Activated CD4-positive, CD25-positive, alpha-beta regulatory T cell treated with anti-CD3 and anti-CD28 coated beads, Interleukin-2, amount 50 U/mL, for 24 hours (primary cell): Measurements from ENCODE around the gene ELP4.
"Not testable (repeated sequence)": the region's sequence is repeated elsewhere in the genome, so short reads cannot be mapped to it uniquely, and the experiment has no call there.

ENCODE experiments used
- ATAC-seq, 2 donors: fragments of 150-1000 bp; cut with Tn5 transposase; one replicate each; pipeline ENCODE4 v1.10.0; 2021; ENCODE audit warnings: mild to moderate bottlenecking in 1 of 2, moderate library complexity in 1 of 2

The ELP4 gene

DNA sequence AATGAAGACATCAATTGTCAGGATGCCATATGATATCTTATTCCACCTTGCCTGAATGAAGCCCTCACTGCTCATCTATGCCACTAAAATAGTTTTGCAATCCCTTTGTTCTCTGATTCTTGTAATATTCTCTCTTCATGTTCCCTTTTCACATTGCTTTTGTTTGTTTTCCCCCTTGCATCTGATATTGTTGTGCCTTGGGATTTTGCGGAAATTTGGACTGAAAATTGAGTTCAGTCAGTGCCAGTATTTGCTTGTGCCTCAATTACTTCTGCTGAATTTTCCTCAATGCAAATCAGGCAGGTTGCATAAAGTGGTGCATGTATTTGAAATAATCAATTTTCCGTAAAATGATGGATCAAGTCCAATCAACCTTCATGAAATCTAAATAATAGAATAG lies 203.3 kb downstream of the ELP4 start:
- ATAC-seq, result no peak

DNA sequence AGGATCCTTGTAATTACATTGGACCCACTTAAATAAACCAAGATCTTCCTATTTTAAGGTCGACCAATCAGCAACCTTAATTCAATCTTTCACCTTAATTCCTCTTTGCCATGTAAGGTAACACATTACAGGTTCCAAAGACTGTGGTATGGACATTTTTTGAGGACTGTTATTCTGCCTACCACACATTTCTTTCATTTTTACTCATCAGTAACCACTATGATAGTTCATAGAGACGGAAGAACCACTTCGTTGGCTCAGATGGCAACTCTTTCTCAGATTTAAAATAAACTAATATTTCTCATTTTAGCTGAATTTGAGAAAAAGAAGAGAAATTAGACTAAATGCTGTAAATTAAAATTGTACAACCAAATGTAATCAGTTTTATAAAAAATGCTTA lies 205.3 kb downstream of the ELP4 start:
- ATAC-seq, result no peak

DNA sequence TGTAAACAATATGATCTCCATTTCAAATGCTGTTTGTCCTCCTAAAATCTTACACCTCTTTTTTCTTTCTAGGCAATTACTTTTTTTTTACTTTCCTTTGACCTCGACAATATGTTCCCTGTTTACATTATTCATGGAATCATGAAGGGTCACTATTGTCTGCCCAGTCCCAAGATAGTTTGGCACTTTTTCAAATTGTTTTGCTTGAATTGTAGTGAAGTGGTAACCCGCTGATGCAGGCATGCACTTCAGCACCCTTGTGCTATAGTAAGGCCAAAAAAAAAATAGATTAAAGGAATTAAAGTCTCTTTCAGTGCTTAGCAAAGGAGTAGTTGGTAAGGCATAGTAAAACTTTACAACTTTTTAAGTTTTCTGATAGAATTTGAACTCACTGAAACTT lies 210.7 kb downstream of the ELP4 start:
- no peak for ATAC-seq

DNA sequence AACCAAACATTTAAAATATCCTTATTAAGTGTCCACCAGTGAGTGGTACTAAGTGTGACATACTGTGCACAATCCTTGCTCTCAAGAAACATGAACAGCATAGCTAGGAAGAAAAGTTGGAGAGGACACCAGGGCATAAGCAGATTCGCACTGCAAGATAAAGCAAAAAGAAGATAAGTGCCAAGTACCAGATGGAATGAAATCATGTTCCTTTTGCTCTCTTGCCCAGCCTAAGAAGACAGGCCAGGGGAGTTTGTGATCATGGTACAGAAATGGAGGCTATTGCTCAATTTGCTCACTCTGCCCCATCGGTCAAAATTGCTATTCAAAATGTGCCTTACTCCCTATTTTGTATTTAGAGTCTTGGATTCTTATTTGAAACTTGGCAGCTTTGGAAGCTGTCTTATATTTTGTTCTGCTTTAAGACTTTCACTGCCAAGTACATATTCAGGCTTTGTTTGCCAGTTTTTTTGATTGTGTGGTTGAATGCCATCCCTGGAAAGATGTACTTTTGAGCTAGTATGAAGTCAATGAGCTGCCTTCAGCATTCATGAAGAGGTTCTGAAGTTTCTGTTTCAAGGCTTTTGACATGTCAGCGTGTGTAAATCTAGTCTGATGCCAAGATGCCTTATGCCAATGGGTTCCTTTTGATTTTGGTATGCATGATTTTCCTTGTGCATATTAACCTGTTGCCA lies 211.3 kb downstream of the ELP4 start:
- ATAC-seq, result no peak

DNA sequence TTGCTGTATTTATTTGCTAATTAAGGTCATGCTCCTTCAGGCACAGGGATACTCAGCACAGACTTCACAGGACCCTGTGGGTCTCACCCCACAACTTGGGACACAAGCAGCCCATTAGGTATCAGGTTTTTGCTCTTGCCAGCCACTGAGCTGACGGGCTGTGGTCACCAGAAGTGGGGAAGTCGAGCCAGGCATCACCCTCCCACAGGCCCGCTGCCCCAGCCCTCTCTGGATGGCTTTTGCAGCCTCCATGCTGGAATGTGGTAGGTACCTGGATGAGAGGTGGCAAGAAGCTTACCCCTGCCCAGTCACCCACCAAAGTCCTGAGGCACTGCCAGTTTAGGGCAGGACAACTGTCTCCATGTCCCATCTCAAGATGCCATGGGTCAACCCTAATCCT lies 213.2 kb downstream of the ELP4 start:
- ATAC-seq, result no peak

DNA sequence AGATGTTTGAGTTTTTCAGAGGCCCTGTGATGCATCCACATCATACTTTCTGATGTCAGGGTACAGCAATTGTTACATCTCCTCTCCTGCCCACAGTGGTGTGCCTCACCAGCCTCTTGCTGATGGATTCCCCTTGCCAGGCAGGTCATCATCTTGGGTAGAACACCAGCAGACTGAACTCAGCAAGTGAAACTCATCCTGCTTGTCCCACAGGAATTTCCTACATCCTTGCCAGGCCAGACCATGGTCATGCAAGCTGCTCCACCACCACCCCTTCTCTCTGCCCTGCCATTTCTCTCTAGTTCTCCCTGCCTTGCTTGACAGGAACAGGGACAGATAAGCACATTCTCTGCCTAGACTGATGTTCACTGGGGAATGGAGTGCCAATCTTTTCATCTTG lies 215.6 kb downstream of the ELP4 start:
- no peak for ATAC-seq

DNA sequence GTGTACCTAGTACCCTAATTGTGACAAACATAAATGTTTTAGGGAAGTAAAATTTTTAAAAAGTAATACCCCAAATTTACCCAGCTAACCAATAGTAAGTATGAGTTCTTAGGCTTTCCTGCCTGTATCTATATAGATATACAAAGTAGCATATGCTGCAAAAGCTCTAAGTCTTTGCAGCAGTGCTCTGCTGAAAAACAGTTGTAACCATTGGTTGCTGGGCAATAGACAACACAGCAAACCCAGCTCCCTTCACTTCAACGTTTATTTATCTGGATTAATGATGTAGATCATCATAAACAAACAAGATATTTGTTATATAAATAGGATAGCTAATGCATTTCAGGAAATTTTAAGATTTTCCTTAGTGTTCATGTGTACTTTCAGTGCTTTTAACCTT lies 218.9 kb downstream of the ELP4 start:
- ATAC-seq, result no peak

DNA sequence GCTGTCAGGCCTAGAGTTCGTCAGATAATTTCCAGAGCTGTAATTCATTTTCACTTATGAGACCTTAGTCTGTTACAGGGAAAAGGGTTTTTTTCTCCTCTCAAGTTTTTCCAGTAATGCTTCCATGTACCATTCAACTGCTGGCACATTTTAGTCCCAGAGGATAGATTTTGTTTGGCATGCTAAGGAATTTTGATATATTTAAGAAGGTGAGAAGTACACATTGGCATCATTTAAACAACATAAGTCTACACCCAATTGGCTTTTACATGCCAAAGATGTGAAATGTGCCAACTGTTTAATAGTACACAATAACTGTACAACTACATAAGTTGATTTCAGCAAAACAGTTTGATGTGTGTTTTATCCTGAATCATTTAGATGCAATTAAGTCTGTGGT lies 230.6 kb downstream of the ELP4 start:
- no peak for ATAC-seq

DNA sequence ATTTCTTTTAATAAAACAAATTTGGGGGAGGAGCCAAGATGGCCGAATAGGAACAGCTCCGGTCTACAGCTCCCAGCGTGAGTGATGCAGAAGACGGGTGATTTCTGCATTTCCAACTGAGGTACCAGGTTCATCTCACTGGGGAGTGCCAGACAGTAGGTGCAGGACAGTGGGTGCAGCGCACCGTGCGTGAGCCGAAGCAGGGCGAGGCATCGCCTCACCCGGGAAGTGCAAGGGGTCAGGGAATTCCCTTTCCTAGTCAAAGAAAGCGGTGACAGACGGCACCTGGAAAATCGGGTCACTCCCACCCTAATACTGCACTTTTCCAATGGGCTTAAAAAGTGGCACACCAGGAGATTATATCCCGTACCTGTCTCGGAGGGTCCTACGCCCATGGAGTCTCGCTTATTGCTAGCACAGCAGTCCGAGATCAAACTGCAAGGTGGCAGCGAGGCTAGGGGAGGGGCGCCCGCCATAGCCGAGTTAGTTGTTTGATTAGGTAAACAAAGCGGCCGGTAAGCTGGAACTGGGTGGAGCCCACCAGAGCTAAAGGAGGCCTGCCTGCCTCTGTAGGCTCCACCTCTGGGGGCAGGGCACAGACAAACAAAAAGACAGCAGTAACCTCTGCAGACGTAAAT lies 231.3 kb downstream of the ELP4 start:
- ATAC-seq, result not testable (repeated sequence)

DNA sequence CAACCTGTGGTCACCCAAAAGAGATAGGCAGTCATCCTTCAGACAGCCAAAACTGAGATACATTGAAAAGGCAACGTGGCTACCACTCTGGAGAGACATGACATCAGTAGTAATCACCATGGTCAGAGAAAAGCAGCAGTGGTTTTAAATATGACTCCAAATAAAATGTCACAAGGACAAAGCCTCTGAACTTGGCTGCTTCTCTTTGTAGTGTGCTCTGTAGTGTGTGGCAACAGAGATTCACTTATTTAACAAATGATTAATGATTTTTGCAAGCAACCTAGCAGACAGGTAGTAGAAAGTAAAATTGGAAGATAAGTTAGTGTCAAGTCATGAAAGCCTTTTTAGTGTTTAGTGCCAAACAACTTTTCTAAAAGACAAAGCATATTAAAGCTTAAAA lies 238.0 kb downstream of the ELP4 start:
- no peak for ATAC-seq

DNA sequence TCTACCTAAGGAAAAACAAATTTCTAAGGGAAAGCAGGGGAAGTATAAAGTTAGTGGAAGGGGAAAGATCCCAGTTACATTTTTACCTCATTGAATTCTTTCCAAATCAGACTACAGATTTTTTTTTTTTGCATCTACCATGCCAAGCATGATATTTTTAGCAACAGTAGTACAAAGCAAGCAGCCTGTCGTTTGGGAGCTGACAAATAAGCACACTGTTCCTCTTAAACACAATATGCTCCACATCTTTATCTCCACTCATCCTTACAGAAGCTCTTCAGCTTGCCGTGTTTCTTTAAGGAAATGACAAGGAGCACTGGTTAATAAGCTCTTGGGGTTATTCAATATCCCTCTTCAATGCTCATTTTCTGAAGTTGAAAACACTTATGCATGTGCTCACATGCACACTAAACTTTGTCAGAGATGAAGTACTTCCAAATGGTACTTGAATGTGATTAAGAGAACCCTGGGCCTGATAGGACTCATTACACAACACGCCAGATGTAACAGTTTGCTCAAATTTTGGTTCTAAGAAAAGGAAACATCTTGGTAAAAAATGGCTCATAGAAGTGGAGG lies 247.8 kb downstream of the ELP4 start:
- ATAC-seq, result no peak

DNA sequence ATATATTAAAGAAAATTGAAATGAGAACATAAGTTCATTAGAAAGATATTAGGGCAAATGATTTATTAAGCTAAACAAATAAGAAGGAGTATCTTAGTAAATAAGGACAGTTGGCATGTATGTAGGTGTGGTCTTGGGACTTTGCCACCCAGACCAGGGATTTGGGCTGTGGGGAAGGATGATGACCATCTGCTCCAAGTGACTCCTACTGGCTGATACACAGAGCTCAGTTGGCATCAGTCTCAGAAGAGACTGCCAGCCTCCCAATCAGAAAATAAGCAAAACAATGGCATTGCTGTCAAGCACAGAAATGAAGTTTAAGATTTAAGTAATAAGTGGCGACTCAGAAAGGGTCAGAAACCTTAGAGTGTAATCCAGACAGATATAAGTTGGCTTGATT lies 252.1 kb downstream of the ELP4 start:
- ATAC-seq, result no peak

DNA sequence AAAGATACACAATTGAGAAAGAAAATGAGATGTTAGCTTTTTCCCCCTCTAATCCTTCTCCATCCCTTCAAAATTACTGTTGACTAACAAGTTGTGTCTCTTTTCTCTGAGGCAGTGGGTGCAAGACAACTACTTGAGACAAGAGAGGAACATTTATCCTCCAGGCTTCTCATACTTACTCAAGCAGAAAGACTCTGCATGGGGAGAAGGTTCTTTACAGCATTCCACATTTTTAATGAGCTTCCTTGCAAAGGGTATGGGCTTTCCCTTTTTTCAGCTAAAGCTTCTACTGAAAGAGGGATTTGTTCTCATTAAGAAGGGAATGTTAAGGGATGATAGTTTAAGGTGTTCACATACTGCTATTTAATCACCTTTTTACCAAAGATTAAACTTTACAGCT lies 253.7 kb downstream of the ELP4 start:
- no peak for ATAC-seq

DNA sequence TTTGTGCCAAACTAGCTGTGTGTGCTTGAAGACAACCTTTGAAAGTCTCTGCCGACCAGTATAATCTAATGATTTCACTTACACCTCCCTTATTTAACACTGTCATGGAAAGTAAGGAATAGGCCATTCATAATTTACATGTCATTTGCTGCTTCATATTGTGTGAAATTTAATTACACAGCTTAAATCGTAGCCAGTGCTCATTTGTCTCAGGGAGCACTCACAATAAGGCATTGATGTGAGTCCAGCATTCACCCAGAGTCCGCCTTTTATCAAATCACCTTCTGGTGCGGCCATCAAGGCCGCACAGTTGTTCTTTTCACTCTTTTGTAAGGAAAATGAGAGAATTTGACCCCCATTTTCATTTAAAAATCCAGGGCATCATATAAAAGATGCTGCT lies 254.7 kb downstream of the ELP4 start:
- ATAC-seq, result no peak

DNA sequence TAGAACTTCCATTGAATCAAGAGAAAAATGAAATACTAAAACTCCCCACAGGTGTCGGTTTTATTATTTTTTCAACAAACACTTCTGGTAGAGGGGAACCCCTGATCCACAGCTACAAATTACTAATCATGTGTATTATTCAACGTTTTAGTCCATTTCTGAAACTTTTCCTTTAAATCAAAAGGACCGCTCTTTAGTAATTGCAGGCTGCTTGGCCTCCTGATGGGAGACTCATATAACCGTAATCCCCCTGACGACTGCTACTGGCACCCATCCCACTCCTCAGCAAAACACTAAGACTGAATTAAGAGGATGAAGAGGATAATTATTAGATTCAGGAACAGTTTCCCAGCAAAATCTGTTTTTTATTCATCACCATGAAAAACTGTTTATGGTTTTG lies 255.2 kb downstream of the ELP4 start:
- no peak for ATAC-seq

DNA sequence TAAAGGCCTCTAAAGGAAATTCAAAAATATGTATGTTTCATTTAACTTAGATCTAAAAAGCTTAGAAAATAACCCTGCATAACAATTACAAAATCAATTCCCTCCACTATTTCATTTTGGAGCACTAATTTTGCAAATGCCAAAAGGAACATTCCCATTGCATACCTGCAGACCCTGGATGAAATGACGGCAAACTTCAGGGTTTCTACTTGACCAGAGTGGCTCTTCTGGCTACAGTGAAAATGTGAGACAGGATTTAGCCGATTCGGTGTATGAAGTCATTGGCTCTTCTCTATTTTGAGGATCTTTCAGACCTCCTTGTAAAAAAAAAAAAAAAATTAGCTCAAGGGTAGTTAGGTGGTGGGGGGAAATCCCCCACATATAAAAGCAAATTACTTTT lies 257.5 kb downstream of the ELP4 start:
- ATAC-seq, result no peak

DNA sequence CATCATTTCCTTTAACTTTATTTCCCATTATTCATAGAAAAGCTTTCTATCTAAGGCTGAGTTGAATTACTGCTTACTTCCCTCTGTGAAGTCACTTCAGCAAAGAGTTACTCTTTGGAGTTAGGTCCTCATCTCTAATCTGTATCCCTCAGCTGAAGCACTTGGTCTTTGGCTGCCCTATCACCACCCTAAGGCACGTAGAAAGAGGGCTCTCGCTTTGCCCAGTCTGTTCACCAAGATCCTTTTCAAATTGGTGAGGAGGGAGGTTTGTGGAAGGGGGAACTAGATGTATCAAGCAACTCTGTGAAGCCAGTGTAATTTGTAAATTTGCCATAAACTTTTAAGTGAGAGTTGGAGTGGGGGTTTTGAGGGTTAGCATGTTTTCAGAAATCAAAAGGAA lies 258.1 kb downstream of the ELP4 start:
- ATAC-seq, result no peak

DNA sequence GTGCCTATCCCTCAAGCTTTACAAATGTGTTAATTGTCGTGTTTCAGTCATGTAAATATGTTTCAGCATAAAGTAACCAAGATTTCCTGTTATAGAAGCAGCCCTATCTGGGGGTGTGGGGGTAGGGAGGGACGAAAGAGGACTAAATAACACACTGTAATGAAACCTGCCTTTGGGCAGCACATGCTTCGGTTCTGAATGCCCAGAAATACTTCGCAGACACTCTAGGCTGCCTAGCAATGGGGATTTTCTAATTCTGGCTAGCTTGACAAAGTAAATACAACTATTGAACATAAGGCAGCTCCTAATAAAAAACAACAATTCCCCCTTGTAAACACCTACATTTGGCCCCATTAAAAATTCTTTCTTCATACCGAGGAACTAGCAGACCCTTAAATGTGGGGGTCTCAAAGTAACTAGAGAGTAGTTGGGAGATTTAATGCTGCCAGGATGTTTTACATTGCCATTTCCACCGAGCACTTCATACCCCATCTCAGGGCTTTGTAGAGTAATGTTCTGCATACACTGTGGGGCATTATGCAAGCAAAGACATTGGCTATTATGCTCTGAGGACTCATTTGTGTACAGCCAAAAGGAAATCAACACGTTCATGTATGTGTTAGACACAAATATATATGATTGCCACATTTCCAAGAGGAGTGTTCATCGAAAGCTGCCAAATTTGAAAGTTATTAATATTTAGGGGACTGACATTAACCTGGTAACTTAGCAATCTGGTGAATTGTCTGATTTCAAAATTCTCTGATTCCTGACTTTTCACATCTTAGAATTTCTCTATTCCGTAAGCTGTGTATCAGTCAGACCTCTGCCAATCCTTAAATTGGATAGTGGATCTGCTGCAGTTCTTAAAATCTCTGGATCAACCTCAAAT lies 259.4 kb downstream of the ELP4 start:
- ATAC-seq, result no peak

DNA sequence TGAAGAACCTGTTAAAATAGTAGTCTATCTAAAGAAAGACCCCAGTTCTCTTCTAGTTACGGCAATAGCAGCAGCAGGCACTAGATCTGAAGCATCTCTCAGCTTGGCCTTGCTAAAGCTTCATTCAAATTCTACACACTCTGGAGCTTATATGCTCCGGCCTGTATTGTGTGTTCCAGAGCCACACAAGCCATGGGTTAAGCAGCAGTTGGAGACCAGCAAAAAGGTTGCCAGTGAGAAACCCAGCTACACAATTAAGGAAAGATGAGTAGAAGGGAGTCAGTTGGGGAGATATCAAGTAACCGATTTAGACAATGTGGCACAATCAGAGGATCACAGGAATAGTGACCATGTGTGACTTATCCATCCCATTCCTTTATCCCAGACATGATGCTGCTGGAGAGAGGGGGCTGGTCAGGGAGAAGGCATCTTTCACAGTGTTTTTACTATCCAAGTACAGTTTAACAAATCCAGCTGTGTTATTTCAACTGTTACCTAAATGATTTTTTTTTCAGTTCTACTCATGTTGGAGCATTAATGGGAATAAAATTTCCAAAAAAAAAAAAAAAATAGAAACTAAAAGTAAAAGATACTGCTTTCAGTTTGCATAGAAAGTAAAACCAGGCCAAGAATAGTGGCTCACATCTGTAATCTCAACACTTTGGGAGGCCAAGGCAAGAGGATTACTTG lies 260.6 kb downstream of the ELP4 start:
- no peak for ATAC-seq

DNA sequence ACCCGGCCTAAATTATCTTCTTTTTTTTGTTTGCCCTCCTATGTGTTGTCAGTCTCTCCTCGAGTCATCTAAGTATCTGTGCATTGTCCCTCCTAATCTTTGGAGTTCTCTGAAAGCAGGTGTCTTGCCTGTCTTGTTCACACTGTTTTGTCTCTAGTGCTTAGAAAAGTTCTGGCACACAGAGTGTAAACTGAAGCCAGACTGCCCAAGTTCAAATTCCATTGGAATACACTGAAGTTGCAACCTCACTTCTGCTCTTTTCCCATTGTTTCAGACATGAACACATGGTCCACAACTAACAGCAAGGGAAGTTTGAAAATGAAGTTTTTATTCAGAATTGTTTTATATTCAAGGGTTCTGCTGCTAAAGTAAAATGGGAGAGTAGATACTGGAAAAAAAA lies 262.8 kb downstream of the ELP4 start:
- no peak for ATAC-seq

DNA sequence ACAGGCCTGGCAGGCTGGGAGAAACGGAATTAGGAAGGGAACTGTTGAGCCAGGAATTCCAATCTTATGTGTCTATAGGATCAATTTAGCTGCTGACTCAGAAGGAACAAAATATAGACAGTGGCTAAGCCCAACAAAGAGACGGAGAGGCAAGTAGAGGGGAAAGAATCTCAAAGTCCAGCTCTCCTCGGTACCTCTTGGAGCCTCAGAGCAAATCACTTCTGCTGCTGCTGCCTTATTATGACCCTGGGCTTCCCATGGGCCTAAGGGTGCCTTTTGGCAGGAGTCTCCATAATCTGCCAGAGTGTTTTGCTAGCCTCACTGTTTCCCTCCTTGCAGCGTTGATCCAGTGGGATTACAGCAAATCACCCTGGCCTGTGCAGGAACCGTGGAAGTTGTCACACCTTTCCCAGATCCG lies 269.8 kb downstream of the ELP4 start:
- ATAC-seq, result no peak

DNA sequence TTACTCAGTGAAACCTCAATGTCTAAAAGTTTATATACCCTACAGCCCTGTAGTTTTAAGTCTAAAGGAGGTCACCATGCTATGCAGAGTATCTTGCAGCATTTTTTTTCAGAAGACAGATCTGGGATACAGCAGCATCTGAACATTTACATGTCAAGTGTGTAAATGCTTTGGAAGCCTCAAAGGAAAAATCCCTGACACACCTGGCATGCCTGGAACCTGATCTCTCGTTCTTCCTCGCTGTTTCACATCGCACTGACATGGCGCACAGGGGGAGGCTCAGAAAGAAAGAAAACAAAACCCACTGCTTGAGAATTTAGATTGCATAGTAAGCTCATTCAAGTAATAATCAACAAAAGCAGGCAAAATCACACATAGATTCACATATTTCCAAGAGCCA lies 270.5 kb downstream of the ELP4 start:
- ATAC-seq, result no peak

DNA sequence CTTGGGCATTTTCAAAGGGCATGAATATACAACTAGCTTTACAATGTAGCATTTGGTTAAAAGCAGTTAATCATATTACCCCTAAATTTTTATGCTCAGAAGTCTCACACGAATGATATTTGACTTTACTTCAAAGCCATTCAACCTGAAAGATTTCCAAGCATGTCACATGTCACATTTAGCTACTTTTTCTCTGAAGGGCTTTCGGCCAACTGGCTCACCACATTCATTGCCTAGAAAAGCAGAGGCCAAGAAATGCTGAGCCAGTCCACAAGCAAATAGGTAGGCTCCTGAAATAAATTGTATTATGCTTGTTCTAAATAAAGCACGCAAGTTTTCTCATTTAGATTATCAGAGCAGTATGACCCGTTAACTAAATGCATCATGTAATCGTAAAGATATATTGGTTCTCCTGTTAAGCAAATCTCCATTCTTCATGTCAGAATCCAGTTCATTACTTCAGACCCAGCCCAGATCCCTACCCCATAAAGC lies 271.0 kb downstream of the ELP4 start:
- ATAC-seq, result no peak
